Hepatocyte (in vitro differentiated cells): Measurements from ENCODE around the gene MOV10L1. TPM values are rescaled to one million over a fixed set of nuclear protein-coding genes. Genes with fewer than 3 reads are reported as not detected.

ENCODE experiments used
- DNase-seq: peaks from one replicate; pipeline ENCODE4 v3.0.0-alpha.2; 2016; ENCODE audit warnings: low spot score
- H2AFZ ChIP-seq: fragments of 200-600 bp; sonication (generic); 2 replicates; pipeline ENCODE4 v1.6.0; 2016; ENCODE audit warnings: antibody characterized with exemption, mild to moderate bottlenecking
- H3K27ac ChIP-seq: fragments of 200-600 bp; sonication (generic); 2 replicates; pipeline ENCODE4 v1.5.1; 2016; ENCODE audit warnings: mild to moderate bottlenecking
- H3K27me3 ChIP-seq: fragments of 200-600 bp; sonication (generic); 2 replicates; pipeline ENCODE4 v1.6.1; 2016
- H3K36me3 ChIP-seq: fragments of 200-600 bp; sonication (generic); replicated peaks from 2 replicates; pipeline ENCODE4 v1.5.1; 2016; ENCODE audit warnings: low read depth; ENCODE audit not compliant: insufficient read depth
- H3K4me1 ChIP-seq: fragments of 200-600 bp; sonication (generic); 2 replicates; pipeline ENCODE4 v1.5.1; 2016; ENCODE audit warnings: mild to moderate bottlenecking, moderate library complexity; ENCODE audit not compliant: insufficient read depth
- H3K4me2 ChIP-seq: fragments of 200-600 bp; sonication (generic); 2 replicates; pipeline ENCODE4 v1.6.0; 2016
- H3K4me3 ChIP-seq: fragments of 200-600 bp; sonication (generic); 2 replicates; pipeline ENCODE4 v1.5.1; 2016; ENCODE audit warnings: mild to moderate bottlenecking
- H3K79me2 ChIP-seq: fragments of 200-600 bp; sonication (generic); 2 replicates; pipeline ENCODE4 v1.6.0; 2017; ENCODE audit warnings: mild to moderate bottlenecking
- H3K9me2 ChIP-seq: fragments of 200-600 bp; sonication (generic); replicated peaks from 2 replicates; pipeline ENCODE4 v1.6.0; 2017; ENCODE audit warnings: mild to moderate bottlenecking; ENCODE audit not compliant: insufficient read depth
- H3K9me3 ChIP-seq: fragments of 200-600 bp; sonication (generic); 2 replicates; pipeline ENCODE4 v1.5.1; 2016; ENCODE audit warnings: low read depth, mild to moderate bottlenecking
- H4K20me1 ChIP-seq: fragments of 200-600 bp; sonication (generic); 2 replicates; pipeline ENCODE4 v1.6.0; 2016; ENCODE audit warnings: mild to moderate bottlenecking; ENCODE audit not compliant: insufficient read depth, poor library complexity, severe bottlenecking
- EZH2 ChIP-seq: fragments of 200-600 bp; sonication (generic); IDR thresholded peaks from 2 replicates; pipeline ENCODE4 v1.6.1; 2016; ENCODE audit warnings: antibody characterized with exemption, mild to moderate bottlenecking, borderline replicate concordance
- EZH2phosphoT487 ChIP-seq: fragments of 200-600 bp; sonication (generic); IDR thresholded peaks from one replicate; pipeline ENCODE4 v1.6.1; 2018; ENCODE audit warnings: antibody characterized with exemption, mild to moderate bottlenecking, low read depth, moderate library complexity; ENCODE audit not compliant: unreplicated experiment, severe bottlenecking
- WGBS: methylation state at CpG from one replicate; pipeline ENCODE4 v1.1.6; 2016; ENCODE audit warnings: low lambda C conversion rate; ENCODE audit errors: missing lambda C conversion rate; 5-methylcytosine and 5-hydroxymethylcytosine counted together
- polyA plus RNA-seq: library from polyadenylated mRNA; unstranded; fragments of >200 nt; fragmentation: Nextera tagmentation; extraction: Ambion mirVana; gene quantifications from 2 replicates; pipeline ENCODE4 v1.2.1, GENCODE V29; 2016
- total RNA-seq: library from RNA; depleted of rRNA; stranded (reverse); fragments of >200 nt; gene quantifications from 2 replicates; pipeline ENCODE4 v1.2.3, GENCODE V29; 2014
- TF ChIP-seq, protein P1 (sequence below): fragments of 200-600 bp; sonication (generic); IDR thresholded peaks from 2 replicates; pipeline ENCODE4 v1.5.1; 2016; ENCODE audit warnings: antibody characterized with exemption, mild to moderate bottlenecking; ENCODE audit not compliant: poor library complexity

Gene MOV10L1
- total and polyA plus RNA-seq, 2 experiments from 2014 or later, result 0.36 to 3.6 TPM

DNA sequence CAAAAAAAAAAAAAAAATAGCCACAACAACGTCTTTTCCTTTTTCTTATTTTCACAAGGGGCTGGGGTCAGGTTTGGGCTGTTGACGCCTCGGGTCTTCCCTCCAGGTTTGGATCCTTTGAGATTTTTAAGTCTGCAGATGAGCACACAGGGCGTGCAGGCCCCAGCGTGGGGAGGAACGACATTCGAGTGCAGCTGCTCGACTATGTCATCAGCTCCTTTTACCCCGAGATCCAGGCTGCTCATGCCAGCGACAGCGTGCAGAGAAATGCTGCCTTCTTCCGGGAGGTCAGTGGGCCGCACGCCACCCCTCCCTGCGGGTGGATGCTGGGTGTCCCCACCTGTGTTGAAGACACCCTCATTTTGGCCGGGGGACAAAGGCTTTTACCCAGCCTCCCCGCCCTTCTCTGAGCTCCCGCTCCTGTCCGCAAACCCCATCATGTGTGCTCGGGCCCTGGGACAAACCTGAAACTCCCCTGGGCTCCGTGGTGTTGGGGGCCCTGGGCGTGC is 118.7 kb downstream of the MOV10L1 start:
- no peaks in the 10 kb centered on the region for H3K27me3 ChIP-seq
- no peaks in the 10 kb centered on the region for H3K9me3 ChIP-seq
- WGBS, result 95% methylated on average over 20 of the region's 22 CpGs
- H2AFZ ChIP-seq, result no peak overlapping the region
- TF ChIP-seq, protein P1, sequence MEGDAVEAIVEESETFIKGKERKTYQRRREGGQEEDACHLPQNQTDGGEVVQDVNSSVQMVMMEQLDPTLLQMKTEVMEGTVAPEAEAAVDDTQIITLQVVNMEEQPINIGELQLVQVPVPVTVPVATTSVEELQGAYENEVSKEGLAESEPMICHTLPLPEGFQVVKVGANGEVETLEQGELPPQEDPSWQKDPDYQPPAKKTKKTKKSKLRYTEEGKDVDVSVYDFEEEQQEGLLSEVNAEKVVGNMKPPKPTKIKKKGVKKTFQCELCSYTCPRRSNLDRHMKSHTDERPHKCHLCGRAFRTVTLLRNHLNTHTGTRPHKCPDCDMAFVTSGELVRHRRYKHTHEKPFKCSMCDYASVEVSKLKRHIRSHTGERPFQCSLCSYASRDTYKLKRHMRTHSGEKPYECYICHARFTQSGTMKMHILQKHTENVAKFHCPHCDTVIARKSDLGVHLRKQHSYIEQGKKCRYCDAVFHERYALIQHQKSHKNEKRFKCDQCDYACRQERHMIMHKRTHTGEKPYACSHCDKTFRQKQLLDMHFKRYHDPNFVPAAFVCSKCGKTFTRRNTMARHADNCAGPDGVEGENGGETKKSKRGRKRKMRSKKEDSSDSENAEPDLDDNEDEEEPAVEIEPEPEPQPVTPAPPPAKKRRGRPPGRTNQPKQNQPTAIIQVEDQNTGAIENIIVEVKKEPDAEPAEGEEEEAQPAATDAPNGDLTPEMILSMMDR, result no peak
- TF ChIP-seq EZH2 (no peak), EZH2phosphoT487 (no peak)
- no peak overlapping the region for H3K4me3 ChIP-seq
- DNase-seq, result no peak
- no peak overlapping the region for H3K27ac ChIP-seq
- H3K4me1 ChIP-seq, result no peaks in the 10 kb centered on the region
- H3K79me2 ChIP-seq, result peaks cover 62% of the 10 kb centered on the region
- H3K4me2 ChIP-seq, result no peak overlapping the region
- H3K36me3 ChIP-seq, result no peaks in the 10 kb centered on the region
- H4K20me1 ChIP-seq, result peaks cover 22% of the 10 kb centered on the region
- no peaks in the 10 kb centered on the region for H3K9me2 ChIP-seq

DNA sequence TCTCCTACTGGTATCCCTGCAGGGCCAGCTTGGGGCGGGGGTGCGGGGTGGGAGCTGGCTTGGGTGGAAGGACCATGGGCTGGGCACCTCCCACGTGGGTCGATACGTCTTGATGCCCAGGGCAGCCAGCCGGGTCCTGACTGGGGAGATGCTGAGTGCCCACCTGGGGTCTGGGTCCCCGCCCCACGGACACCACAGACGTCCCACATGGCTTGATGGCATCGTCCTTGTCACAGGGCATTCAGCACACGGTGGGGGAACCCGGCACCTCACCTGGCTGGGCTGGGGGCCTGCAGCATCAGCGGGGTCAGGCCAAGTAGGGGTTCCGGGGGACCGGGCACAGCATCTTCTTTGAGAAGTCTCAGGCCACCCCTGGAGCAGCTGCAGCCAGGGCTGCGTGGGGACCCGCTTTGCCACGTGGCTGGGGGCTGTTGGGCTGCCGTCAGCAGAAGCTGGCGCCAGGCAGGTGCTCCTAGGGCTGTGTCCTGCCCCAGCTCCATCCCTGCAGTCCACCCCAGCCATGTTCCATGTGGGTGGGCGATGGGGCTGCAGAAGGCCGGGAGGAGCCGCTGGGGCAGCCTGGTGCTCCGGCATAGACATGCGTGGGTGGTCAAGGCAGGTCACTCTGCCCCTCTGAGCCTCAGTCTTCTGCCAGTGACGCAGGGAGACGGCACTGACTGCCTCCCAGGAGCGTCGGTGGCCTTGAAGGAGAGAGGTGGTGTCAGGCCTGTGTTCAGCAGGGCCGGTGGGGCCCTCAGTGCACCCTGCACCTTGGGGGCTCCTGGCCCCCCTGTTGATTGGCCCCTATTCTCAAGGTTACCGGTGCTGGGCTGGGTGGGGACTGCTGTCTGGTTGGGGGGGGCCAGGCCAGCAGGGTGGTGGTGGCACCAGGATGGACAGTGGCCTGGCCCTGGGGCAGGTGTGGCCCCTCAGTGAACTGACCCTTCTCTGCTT is 119.4 kb downstream of the MOV10L1 start:
- Histone ChIP-seq H3K79me2 (peaks cover 62% of the 10 kb centered on the region), H3K27me3 (no peaks in the 10 kb centered on the region), H2AFZ (no peak overlapping the region), H4K20me1 (peaks cover 20% of the 10 kb centered on the region), H3K9me2 (no peaks in the 10 kb centered on the region), H3K36me3 (no peaks in the 10 kb centered on the region), H3K4me3 (no peak overlapping the region), H3K4me1 (no peaks in the 10 kb centered on the region), H3K4me2 (no peak overlapping the region), H3K27ac (no peak overlapping the region), H3K9me3 (no peaks in the 10 kb centered on the region)
- TF ChIP-seq, protein P1, result no peak
- no peak for TF ChIP-seq EZH2phosphoT487
- no peak for TF ChIP-seq EZH2
- no peak for DNase-seq
- WGBS, result 89% methylated on average over 24 of the region's 31 CpGs

DNA sequence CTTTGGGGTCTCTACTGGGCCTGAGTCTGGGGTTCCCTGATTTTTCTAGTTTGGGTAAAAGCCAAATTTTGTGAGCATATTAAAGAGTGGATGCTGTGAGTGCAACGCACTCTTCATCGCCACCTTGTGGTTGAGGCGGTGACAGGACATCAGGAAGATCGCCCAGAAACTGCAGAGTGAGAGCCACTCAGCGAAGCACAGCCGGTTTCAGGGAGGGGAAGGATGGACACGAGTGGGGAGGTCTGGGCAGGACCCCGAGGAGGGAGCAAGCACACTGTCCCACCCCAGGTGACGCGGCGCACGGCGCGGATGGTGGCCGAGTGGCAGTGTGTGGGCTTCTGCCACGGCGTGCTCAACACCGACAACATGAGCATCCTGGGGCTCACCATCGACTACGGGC is 120.1 kb downstream of the MOV10L1 start:
- Histone ChIP-seq H3K9me2 (no peaks in the 10 kb centered on the region), H3K4me2 (no peak overlapping the region), H4K20me1 (peaks cover 23% of the 10 kb centered on the region), H3K4me1 (no peaks in the 10 kb centered on the region), H3K27me3 (no peaks in the 10 kb centered on the region), H3K9me3 (no peaks in the 10 kb centered on the region), H3K36me3 (no peaks in the 10 kb centered on the region), H3K27ac (no peak overlapping the region), H3K4me3 (no peak overlapping the region), H2AFZ (no peak overlapping the region), H3K79me2 (peaks cover 58% of the 10 kb centered on the region)
- DNase-seq, result peak; percentile 74
- TF ChIP-seq, protein P1, result peak; percentile 78
- TF ChIP-seq EZH2phosphoT487 (no peak), EZH2 (no peak)
- WGBS, result 78% methylated on average over 20 of the region's 20 CpGs
